GM19463 (cell line): ENCODE data around the gene AGAP1.

Experiments used
- ATAC-seq: cut with Tn5 transposase; IDR thresholded peaks from one replicate; pipeline ENCODE4 v1.9.1; 2021; ENCODE audit warnings: mild to moderate bottlenecking, moderate library complexity; ENCODE audit not compliant: unreplicated experiment

AGAP1 gene

DNA sequence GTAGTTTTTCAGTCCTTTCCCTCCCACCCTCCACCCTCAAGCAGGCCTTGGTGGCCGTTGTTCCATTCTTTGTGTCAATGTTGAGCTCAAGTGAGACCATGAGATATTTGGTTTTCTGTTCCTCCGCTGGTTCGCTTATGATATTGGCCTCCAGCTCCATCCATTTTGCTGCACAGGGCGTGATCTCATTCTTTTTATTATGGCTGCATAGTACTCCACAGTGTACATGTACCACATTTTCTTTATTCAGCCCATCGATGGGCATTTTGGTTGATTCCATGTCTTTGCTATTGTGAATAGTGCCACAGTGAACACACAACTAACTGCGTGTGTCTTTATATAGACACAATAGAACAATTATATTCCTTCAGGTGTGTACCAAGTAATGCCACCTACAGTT lies 14.1 kb downstream of the AGAP1 start:
- no peak for ATAC-seq

DNA sequence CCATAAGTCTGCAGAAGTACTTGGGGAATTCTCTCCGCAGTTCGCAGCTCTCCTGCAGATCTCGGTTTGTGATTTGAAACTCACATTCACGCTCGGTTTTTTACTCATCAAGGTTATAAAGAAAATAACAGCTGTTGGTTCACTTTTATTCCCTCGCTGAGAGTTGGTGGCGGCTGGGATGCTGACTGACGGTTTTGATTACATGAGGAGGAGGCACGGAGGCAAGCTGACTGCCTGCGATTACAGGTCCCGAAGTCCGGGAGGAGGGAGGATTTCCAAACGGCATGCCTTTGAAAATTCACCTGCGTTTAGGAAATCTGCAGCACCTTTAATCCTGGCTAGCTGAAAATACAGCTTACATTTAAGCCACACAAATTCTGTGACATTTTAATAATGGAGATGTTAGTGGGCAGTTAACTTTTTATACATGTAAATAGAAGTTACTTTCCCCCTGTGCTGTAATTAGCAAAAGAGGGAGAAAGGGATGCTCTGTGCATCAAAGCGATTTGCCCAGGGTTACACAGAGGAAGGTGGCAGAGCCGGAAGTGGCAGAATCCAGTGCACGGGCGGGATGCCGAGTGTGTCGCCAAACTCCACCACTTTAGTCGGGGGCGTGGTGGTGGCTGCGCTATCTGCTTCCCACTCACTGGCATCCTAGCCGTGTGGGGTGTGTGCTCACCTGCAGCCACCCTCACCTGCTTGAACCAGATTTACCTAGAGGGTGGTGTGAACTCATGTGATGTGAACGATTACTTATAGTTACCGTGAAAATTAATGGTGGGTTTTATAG lies 14.7 kb downstream of the AGAP1 start:
- no peak for ATAC-seq

DNA sequence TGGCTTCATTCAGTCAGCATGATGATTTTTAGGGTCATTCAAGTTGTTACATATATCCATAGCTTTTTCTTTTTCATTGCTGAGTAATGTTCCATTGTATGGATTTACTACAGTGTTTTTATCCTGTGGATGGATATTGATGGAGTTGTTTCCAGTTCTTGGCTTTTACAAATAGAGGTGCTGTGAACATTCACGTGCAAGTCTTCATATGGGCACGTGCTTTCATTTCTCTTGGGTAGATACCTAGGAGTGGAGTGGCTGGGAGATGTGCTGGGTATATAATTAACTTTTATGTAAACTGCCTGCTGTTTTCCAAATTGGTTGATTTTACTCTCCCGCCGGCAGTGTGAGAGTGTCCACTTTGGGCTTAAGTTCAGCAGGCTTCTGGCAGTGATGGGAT lies 16.5 kb downstream of the AGAP1 start:
- no peak for ATAC-seq

DNA sequence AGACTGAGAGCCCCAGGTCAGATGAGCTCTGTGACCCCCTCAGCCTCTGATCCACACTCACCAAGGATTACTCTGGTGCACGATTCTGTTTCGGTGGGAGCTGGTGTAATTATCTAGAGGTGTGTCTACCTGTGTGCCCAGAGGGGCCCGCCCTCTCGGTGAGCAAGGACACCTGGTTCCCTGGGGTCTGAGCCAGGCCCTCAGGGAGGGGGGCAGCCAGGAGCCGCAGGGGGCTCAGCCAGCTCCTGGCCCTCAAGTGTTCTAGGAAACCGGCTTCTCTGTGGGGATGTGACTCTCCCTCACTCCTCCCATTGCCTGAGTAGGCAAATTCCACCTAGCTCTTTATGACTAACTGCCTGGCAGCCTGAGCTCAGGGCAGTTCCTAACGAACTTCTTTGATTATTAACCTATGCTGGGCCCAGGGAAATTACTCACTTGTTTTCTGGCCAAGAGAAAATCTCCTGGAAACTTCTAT lies 17.4 kb downstream of the AGAP1 start:
- ATAC-seq = no peak

DNA sequence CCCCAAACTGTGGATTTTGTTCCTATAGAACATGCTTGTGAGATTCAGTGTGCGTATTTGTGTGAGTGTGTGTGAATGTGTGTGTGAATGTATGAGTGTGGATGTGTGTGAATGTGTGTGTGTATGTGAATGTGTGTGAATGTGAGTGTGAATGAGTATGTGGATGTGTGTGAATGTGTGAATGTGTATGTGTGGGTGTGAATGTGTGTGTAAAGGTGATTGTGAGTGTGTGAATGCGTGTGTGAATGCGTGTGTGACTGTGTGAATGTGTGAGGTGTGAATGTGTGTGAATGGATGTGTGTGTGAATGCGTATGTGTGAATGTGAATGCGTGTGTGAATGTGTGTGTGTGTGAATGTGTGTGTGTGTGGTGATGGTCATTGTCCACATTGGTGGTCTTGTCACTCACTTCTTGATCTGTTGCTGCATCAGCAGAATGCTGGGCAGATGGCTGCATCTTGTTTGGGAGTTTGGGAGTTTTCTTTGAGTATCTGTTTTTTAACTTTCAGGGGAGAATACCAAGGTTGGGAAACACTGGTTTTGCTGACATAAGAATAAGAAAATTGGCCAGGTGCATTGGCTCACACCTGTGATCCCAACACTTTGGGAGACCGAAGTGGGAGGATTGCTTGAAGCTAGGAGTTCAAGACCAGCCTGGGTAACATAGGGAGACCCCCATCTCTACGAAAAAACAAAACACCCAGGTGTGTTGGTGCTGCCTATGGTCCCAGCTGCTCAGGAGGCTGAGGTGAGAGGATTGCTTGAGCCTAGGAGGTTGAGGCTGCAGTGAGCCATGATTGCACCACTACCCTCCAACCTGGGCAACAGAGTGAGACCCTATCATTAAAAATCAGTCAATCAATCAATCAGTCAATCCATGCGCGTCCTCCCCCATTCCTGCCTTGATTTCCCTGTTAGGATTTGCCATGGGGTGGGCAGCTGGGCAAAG lies 18.2 kb downstream of the AGAP1 start:
- ATAC-seq = no peak

DNA sequence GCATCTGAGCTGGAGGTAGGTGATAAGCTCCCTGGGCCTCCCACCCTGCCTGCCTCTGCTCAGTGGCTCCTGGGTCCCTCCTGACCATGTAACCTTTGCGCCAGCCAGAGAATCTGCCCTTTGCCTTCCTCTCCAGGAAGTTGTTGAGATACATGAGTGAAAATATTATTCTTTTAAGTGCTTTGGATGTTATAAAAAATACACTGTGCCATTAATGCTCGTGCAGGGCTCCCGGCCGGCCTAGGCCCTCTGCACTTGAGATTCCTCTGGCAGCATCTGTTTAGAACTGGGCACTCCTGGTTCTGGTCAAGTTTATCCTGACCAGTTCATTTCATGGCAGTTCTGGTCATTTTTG lies 18.8 kb downstream of the AGAP1 start:
- ATAC-seq = no peak

DNA sequence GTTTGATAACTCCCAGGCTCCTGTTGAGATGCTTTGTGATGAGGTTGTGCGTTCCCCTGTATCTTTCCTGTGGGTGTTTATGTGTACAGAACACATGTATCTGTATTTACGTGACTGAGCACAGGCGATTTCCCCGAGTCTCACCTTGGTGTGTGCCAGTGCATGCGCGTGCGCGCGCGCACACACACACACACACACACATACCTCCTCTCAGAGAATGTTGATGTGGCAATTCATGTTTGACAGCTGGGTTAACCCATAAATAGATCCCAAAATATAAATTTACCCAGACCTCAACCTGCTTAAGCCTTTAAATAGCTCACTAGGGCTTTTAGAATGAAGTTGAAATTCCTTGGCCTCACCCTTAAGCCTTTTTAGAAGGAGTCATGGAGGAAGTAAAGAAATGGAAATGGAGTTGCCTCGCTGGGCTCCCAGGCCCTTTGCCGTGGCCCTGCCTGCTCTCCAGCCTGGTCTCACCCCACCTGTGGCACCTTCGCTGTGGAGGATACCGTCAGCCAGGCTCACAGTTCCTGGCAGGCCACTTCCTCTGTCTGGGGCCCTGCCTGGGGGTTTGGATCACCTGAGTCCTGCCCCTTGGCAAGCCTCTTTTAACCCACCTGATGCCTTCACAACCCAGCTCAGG lies 20.3 kb downstream of the AGAP1 start:
- no peak for ATAC-seq

DNA sequence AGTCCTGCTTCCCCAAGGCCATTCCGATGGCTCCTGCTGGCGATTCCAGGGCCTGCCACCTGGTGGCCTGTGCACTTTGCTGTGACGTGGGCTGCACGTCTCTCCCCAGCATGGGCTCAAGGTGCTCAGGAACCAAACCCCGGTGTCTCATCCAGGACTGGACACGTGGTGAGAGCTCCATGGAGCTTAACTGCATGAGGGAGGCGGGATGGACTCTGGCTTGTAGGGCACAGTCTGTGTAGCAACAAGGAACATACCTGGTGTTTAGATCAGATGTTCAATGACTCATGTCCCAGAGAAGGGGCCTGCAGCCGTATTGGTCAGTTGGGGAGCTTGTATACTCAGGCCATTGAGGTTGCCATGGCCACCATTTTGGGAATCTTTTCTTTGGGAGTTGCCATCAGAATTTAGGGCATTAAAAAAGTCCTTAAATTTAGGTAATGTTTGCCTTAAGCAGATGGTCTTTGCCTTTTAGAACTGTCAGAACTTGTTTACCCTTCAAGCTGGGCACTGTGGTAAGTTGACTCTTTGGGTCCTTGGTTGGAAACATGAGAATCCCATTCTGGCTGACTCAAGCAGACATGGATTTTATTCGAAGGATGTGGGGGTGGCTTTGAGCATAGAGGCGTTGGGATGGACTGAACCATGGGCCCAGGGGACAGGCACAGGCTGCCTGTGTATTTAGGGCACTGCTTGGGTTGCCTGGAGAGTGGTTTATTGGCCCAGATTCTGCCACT lies 21.0 kb downstream of the AGAP1 start:
- ATAC-seq = no peak

DNA sequence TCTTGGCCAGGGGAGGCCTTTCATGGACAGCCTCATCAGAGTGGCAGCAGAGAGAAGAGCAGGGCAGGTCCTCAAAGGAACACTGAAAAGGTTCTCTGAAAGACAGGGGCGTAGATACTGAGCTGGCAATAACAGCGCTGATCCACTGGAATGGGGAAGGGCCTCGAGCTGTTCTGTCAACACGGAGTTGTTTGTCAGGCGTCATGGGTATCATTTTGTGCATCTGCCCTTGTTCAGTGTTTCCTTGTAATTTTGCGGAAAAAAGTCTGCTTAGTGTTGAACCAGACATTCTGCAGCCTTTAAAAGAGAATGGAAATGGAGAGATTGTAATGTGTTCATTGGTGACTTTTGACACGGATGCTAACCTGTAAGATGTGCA lies 21.5 kb downstream of the AGAP1 start:
- no peak for ATAC-seq

DNA sequence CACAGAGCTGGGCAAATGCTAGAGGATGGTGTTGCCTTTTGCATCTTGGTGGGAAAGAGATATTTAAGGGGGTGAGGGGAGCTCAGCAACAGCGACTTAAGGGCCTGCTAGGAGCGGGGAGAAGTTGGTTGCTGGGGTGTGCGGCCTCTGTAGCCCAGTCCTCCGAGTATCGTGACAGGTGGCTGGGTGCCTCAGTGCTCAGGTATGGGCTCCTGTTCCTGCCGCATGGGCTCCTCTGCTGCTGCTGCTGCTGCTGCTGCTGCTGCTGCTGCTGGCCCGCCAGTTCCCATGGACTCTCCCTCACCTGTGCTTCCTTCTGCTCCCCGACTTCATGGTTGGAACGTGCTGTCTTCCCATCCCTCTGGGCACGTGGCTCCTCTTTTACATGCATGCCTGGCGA lies 22.0 kb downstream of the AGAP1 start:
- ATAC-seq = no peak

DNA sequence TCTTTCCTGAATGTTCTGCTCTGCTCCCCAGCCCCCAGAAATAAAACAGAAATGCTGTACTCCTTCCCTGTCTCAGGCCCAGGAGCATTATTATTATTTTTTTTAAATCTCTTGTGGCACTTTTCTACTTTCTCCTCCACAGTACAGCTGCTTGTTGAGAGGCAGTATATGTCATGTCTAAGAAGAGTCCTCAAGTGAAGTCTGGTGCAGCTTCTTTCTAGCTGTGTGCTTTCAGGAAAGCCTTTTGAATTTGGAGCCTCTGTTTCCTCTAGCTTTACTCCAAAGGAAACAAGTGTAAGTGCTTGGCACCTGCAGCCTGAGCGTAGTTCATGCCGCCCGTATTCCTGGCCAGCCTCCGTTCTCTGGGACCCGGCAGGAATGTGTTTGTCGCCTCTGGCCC lies 22.4 kb downstream of the AGAP1 start:
- ATAC-seq = no peak

DNA sequence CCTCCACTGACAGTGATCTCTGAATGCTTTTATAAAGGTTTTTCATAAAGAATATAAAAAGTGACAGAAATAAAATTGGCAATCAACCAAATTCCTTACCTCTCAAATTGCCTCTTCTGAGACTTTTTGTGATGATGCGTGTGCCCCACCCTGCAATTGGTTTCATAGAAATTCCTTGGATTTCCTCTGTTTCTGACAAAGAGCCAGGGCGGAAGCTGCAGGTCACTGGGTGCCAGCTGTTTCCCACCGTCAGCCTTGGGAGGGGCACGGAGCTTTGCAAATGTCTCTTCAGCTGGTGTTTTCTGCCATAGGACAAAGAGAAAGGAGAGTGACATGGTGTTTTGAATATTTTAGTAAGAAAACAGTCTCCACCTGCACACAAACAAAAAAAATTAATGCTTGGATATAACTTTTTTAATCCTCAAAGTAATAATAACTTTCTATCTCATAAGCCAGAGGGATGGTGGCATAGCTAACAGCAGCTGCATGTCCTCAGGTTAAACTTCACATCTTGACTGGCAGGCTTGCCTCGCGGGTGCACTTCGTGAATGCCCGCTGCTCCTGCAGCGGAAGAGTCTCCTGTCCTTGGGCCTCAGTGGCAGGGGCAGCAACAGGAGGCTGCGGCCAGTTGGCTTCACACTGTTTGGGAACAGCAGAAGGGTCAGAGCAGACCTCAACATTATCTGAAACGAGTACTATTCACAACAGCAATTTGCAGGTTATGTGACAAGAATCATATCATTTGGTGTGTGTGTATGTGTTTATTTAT lies 24.7 kb downstream of the AGAP1 start:
- ATAC-seq = no peak

DNA sequence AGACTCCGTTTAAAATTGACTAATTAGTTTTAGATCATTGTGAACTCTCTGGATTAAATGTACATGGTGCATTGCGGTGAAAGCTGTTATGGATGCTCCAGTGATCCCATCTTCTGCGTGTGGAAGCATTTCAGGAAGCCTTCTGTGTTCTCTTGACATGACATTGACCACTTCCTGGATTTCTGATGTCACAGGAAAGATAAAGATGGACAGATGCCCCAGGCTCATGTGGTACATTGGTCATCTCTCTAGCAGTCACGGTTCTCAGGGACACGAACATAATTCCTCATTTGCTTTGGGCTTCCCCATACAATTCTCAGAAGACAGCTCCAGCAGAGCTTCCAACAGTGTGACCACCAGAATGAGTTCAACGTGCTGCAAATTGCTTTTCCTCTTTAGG lies 26.9 kb downstream of the AGAP1 start:
- no peak for ATAC-seq

DNA sequence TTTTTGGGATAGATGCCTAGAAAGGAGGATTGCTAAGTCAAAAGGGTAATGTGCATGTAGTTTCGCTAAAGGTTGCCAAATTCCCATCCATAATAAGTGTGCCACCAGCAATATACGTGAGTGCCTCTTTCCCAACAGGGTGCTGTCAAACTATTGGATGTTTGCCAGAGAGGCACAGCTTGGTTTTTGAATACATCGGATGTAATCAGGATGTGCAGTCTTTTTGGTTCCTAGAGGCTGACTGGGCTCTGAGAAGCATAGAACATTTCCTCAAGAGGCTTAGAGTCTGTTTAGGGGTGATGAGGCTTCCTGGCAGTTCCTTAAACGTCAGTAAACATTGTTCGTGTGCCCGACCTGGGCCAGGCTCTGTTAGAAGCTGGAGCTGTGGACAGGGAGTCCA lies 28.0 kb downstream of the AGAP1 start:
- no peak for ATAC-seq

DNA sequence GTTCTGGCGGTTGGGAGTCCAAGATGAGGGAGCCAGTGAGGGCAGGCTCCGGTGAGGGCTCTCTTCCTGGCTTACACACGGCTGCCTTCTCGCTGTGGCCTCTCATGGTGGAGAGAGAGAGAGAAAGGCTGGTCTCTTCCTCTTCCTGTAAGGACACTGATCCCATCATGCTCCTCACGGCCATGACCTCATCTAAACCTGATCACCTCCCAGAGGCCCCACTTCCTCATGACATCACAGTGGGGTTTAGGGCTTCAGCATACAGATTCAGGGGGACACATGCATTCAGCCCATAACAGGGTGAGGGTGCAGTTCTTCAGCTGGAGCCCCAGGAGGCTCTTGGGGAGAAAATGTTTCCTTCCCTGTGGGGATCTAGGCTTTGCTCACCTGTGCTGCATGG lies 29.2 kb downstream of the AGAP1 start:
- ATAC-seq = no peak

DNA sequence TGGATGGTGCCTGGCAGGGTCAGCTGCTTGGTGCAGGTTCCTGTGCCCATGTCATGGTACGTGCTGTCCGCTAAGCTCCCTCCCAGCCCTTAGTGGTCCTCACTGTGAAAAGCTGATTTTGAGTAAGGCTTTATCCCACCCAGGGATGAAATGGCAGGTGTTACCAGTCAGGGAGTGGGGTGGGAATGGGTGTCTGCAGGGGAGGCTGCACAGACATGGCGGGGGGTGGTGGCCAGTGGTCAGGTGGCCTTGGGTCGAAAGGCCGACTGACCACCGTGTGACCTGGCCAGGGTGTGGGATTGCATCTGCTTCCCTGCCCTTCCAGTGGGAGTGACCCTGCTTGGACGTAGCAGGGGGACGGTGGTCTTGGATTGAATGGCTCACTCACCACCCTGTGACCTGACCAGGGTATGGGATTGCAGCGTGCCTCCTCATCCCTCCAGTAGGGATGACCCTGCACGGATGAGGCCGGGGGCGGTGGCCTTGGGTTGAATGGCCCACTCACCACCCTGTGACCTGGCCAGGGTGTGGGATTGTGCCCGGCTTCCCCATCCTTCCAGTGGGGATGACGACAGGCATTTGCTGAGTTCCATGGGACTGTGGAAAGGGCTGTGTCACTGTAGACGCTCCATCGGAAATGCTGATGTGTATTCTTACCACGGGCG lies 29.8 kb downstream of the AGAP1 start:
- no peak for ATAC-seq

DNA sequence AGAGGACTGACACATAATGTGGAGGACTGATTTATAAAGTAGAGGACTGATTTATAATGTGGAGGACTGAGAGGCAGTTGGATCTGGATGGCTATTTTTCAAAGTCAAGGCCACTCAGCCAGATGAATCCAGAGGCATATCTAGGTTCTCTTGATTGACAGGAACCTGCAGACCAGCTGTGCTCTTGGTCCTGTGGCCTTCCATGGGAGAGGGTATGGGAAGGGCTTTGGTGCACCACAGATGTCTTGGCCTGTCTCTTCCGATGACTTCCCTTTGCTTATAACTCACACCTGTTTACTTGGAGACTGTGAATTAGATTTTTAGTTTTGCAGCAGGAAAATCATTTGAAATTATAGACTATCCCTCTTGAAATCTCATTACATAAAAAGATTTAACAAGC lies 32.3 kb downstream of the AGAP1 start:
- no peak for ATAC-seq

DNA sequence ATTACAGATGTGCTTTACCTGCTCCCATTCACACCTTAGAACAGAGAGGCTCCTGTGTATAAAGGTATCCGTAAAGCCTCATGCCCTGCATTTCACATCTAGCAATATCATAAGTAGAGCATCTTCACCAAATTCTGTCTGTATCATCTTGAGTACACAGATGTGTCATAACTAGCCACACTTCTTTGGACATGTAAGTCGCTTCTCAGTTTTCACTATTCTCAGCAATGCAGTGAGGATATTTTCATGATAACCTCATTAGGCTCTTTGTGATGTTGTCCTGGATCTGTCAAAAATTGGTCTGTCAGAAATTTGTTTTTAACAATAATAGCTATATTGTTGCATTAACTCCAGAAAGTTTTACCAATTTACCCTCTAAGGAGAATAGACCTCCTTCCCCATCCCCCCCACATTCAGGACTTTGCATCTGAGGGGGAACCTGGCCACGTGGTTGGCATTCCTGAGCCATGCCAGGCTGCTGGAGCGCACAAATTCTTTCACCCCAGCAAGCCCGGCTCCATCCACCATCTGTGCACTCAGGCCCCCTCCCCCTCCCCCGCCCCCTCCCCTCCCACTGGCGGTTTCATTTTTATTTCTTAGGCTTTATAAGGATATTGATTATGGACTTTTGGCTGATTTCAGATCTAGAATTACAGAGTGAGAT lies 34.1 kb downstream of the AGAP1 start:
- no peak for ATAC-seq

DNA sequence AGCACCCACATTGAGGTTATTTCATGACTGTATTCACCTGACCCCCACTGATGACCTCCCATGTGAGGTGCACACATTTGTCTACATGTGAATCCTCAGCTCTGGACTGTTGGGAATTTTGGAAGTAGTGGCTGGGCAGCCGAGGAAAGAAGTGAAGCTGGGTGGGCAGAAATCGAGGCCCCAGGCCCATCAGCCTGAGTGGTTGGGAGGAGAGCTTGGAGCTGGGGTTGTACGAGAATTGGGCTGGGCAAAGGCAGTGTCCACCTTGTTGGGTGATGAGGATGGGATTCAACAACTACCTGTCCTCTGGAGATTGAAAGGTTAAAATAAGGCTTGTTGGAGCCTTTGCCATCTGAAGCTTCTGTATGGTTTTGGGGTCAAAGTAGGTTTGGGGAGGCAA lies 35.8 kb downstream of the AGAP1 start:
- ATAC-seq = no peak
